MV-4-11 (cell line): Measurements from ENCODE around the gene CD8A.
A peak's percentile ranks its signal among the peaks of the same experiment; 100 is the strongest.
"Not testable (repeated sequence)": the region's sequence is repeated elsewhere in the genome, so short reads cannot be mapped to it uniquely, and the experiment has no call there.

Source experiments
- DNase-seq: peaks from one replicate; lab custom pipeline; 2025; lab: John Stamatoyannopoulos, UW

The CD8A gene

GRCh38 chr2:86776532-86776931, 14.2 kb downstream of the CD8A start:
- DNase-seq, result no peak

GRCh38 chr2:86775338-86775737, 15.4 kb downstream of the CD8A start:
- no peak for DNase-seq

GRCh38 chr2:86774862-86775261, 15.9 kb downstream of the CD8A start:
- DNase-seq, result no peak

- DNase-seq, result no peak
Observed at GRCh38 chr2:86772611-86773010, 18.1 kb downstream of the CD8A start.

GRCh38 chr2:86770816-86771301, 19.9 kb downstream of the CD8A start:
- DNase-seq, result no peak

GRCh38 chr2:86769838-86770237, 20.9 kb downstream of the CD8A start:
- DNase-seq, result no peak

- no peak for DNase-seq
Observed at GRCh38 chr2:86768189-86768949, 22.3 kb downstream of the CD8A start.

- no peak for DNase-seq
Observed at GRCh38 chr2:86765310-86765695, 25.4 kb downstream of the CD8A start.

- peak; percentile 40 for DNase-seq
Observed at GRCh38 chr2:86764661-86765309, 25.9 kb downstream of the CD8A start.

- DNase-seq, result no peak
Observed at GRCh38 chr2:86760371-86760770, 30.3 kb downstream of the CD8A start.

GRCh38 chr2:86758405-86758804, 32.3 kb downstream of the CD8A start:
- no peak for DNase-seq

- no peak for DNase-seq
Observed at GRCh38 chr2:86753606-86754005, 37.1 kb downstream of the CD8A start.

GRCh38 chr2:86752934-86753333, 37.8 kb downstream of the CD8A start:
- DNase-seq, result no peak

- no peak for DNase-seq
Observed at GRCh38 chr2:86751778-86752177, 38.9 kb downstream of the CD8A start.

GRCh38 chr2:86750240-86750839, 40.4 kb downstream of the CD8A start:
- no peak for DNase-seq

GRCh38 chr2:86747711-86748639, 42.7 kb downstream of the CD8A start:
- peak; percentile 72 for DNase-seq

GRCh38 chr2:86746939-86747338, 43.8 kb downstream of the CD8A start:
- DNase-seq, result no peak

GRCh38 chr2:86744152-86744551, 46.6 kb downstream of the CD8A start:
- no peak for DNase-seq

GRCh38 chr2:86741889-86742498, 48.7 kb downstream of the CD8A start:
- DNase-seq, result peak; percentile 47

- not testable (repeated sequence) for DNase-seq
Observed at GRCh38 chr2:86739889-86740288, 50.8 kb downstream of the CD8A start.

- DNase-seq, result not testable (repeated sequence)
Observed at GRCh38 chr2:86739485-86739884, 51.2 kb downstream of the CD8A start.

- DNase-seq, result not testable (repeated sequence)
Observed at GRCh38 chr2:86734896-86735295, 55.8 kb downstream of the CD8A start.
